WTC11 (cell line): ENCODE results near the gene FAM181B. TPM values are rescaled to one million over a fixed set of nuclear protein-coding genes. Genes with fewer than 3 reads are reported as not detected.

ENCODE experiments used
- ATAC-seq: fragments of 200-7000 bp; cut with Tn5 transposase; 2 replicates; pipeline ENCODE4 v1.10.0; 2021; ENCODE audit warnings: mild to moderate bottlenecking, moderate library complexity
- CTCF ChIA-PET: fragments of 300-600 bp; sonication (Branson Sonifier 250); formaldehyde crosslinking; loops from one replicate; lab custom pipeline; 2021; ENCODE audit warnings: antibody characterized with exemption; lab: Charles Lee
- POLR2A ChIA-PET: fragments of 350-600 bp; sonication (Branson Sonifier 250); formaldehyde crosslinking; loops from one replicate; lab custom pipeline; 2021; ENCODE audit warnings: antibody characterized with exemption; lab: Charles Lee
- DNase-seq: peaks from one replicate; pipeline ENCODE4 v3.0.0; 2021; ENCODE audit warnings: low spot score
- H3K27ac Mint-ChIP-seq: 2 replicates; pipeline ENCODE4 v1.8.0; 2021; ENCODE audit warnings: mixed read lengths
- H3K27me3 Mint-ChIP-seq: 2 replicates; pipeline ENCODE4 v1.8.0; 2021; ENCODE audit warnings: low read depth, mild to moderate bottlenecking, moderate library complexity, mixed read lengths
- H3K36me3 Mint-ChIP-seq: 2 replicates; pipeline ENCODE4 v1.8.0; 2021; ENCODE audit warnings: mixed read lengths
- H3K4me1 Mint-ChIP-seq: 2 replicates; pipeline ENCODE4 v1.8.0; 2022; ENCODE audit warnings: mixed read lengths
- H3K4me3 Mint-ChIP-seq: 2 replicates; pipeline ENCODE4 v1.8.0; 2021; ENCODE audit warnings: mild to moderate bottlenecking, moderate library complexity, mixed read lengths
- H3K9me3 Mint-ChIP-seq: 2 replicates; pipeline ENCODE4 v1.8.0; 2021; ENCODE audit warnings: mixed read lengths
- CREM ChIP-seq: sonication (generic); formaldehyde crosslinking; IDR thresholded peaks from 2 replicates; pipeline ENCODE4 v1.8.1; 2022; ENCODE audit warnings: mild to moderate bottlenecking, missing genetic modification reagents, moderate library complexity
- EMX1 ChIP-seq: fragments of 250-450 bp; sonication (Bioruptor Pico); IDR thresholded peaks from 2 replicates; pipeline ENCODE4 v1.8.0; 2021; ENCODE audit warnings: mild to moderate bottlenecking
- ESRRA ChIP-seq: sonication (generic); formaldehyde crosslinking; IDR thresholded peaks from 2 replicates; pipeline ENCODE4 v1.8.1; 2022; ENCODE audit warnings: mild to moderate bottlenecking, missing genetic modification reagents, borderline replicate concordance
- IRF2 ChIP-seq: sonication (generic); formaldehyde crosslinking; IDR thresholded peaks from 2 replicates; pipeline ENCODE4 v1.8.0; 2022; ENCODE audit warnings: low read depth, missing genetic modification reagents, borderline replicate concordance
- JAZF1 ChIP-seq: fragments of 250-450 bp; sonication (Bioruptor Pico); IDR thresholded peaks from 2 replicates; pipeline ENCODE4 v1.9.0; 2021; ENCODE audit warnings: moderate library complexity, mild to moderate bottlenecking, inconsistent platforms
- OVOL2 ChIP-seq: fragments of 250-450 bp; sonication (Bioruptor Pico); IDR thresholded peaks from 2 replicates; pipeline ENCODE4 v1.9.0; 2021; ENCODE audit warnings: mild to moderate bottlenecking, borderline replicate concordance
- ZNF219 ChIP-seq: sonication (generic); formaldehyde crosslinking; IDR thresholded peaks from 2 replicates; pipeline ENCODE4 v1.8.0; 2023; ENCODE audit warnings: missing genetic modification reagents, mild to moderate bottlenecking, borderline replicate concordance
- ZNF263 ChIP-seq: sonication (generic); formaldehyde crosslinking; IDR thresholded peaks from 2 replicates; pipeline ENCODE4 v1.8.1; 2022; ENCODE audit warnings: low read depth, mild to moderate bottlenecking, moderate library complexity, missing genetic modification reagents
- ZNF317 ChIP-seq: sonication (generic); formaldehyde crosslinking; IDR thresholded peaks from 2 replicates; pipeline ENCODE4 v1.8.1; 2023; ENCODE audit warnings: low read depth, mild to moderate bottlenecking, moderate library complexity, missing genetic modification reagents, borderline replicate concordance
- total RNA-seq: library from RNA; stranded (reverse); gene quantifications from 3 replicates; pipeline ENCODE4 v1.2.3, GENCODE V29; 2021
- TF ChIP-seq, protein P1 (sequence below): fragments of 250-450 bp; sonication (Bioruptor Pico); IDR thresholded peaks from 2 replicates; pipeline ENCODE4 v1.9.0; 2021; ENCODE audit warnings: mild to moderate bottlenecking, borderline replicate concordance
- TF ChIP-seq, protein P2 (sequence below): sonication (generic); formaldehyde crosslinking; IDR thresholded peaks from 2 replicates; pipeline ENCODE4 v1.8.1; 2023; ENCODE audit warnings: mild to moderate bottlenecking, missing genetic modification reagents, moderate library complexity
- TF ChIP-seq, protein P3 (sequence below): sonication (generic); formaldehyde crosslinking; IDR thresholded peaks from 2 replicates; pipeline ENCODE4 v1.8.1; 2023; ENCODE audit warnings: mild to moderate bottlenecking, missing genetic modification reagents
- TF ChIP-seq, protein P4 (sequence below): sonication (generic); formaldehyde crosslinking; IDR thresholded peaks from 2 replicates; pipeline ENCODE4 v1.8.1; 2022; ENCODE audit warnings: low read depth, missing genetic modification reagents, borderline replicate concordance
- TF ChIP-seq, protein P5 (sequence below): fragments of 250-450 bp; sonication (Bioruptor Pico); conservative IDR thresholded peaks from 2 replicates; pipeline ENCODE4 v1.9.0; 2021; ENCODE audit warnings: mild to moderate bottlenecking
- TF ChIP-seq, protein P6 (sequence below): sonication (generic); formaldehyde crosslinking; IDR thresholded peaks from 2 replicates; pipeline ENCODE4 v1.8.1; 2022; ENCODE audit warnings: mild to moderate bottlenecking, moderate library complexity, missing genetic modification reagents
- TF ChIP-seq, protein P7 (sequence below): sonication (generic); formaldehyde crosslinking; IDR thresholded peaks from 2 replicates; pipeline ENCODE4 v1.8.1; 2023; ENCODE audit warnings: mild to moderate bottlenecking, missing genetic modification reagents, moderate library complexity
- TF ChIP-seq, protein P8 (sequence below): sonication (generic); formaldehyde crosslinking; IDR thresholded peaks from 2 replicates; pipeline ENCODE4 v1.8.1; 2022; ENCODE audit warnings: missing genetic modification reagents, borderline replicate concordance

The FAM181B gene
- total RNA-seq, 1 experiment from 2014 or later: 1.1 TPM

DNA sequence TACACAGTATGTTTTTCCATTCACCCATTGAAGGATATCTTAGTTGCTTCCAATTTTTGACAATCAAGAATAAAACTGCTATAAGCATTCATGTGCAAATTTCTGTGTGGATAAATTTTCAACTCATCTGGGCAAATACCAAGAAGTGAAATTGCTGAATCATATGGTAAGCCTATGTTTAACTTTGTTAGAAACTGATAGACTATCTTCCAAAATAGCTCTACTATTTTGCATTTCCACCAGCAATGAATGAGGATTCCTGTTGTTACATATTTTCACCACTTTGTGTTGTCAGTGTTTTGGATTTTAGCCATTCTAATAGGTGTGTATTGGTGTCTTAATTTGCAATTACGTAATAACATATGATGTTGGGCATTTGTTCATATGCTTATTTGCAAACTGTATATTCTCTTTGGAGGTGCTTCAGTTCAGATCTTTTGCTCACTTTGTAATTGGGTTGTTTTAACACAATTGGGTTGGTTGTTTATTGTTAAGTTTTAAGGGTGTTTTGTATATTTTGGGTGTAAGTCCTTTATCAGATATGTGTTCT is 49.2 kb upstream of the FAM181B start:
- Mint-ChIP-seq H3K36me3 (no peaks in the 10 kb centered on the region), H3K27ac (no peak overlapping the region), H3K27me3 (no peaks in the 10 kb centered on the region), H3K4me1 (no peaks in the 10 kb centered on the region), H3K9me3 (peaks cover 20% of the 10 kb centered on the region), H3K4me3 (no peak overlapping the region)
- ATAC-seq (no peak), DNase-seq (no peak)
- TF ChIP-seq, protein P1, sequence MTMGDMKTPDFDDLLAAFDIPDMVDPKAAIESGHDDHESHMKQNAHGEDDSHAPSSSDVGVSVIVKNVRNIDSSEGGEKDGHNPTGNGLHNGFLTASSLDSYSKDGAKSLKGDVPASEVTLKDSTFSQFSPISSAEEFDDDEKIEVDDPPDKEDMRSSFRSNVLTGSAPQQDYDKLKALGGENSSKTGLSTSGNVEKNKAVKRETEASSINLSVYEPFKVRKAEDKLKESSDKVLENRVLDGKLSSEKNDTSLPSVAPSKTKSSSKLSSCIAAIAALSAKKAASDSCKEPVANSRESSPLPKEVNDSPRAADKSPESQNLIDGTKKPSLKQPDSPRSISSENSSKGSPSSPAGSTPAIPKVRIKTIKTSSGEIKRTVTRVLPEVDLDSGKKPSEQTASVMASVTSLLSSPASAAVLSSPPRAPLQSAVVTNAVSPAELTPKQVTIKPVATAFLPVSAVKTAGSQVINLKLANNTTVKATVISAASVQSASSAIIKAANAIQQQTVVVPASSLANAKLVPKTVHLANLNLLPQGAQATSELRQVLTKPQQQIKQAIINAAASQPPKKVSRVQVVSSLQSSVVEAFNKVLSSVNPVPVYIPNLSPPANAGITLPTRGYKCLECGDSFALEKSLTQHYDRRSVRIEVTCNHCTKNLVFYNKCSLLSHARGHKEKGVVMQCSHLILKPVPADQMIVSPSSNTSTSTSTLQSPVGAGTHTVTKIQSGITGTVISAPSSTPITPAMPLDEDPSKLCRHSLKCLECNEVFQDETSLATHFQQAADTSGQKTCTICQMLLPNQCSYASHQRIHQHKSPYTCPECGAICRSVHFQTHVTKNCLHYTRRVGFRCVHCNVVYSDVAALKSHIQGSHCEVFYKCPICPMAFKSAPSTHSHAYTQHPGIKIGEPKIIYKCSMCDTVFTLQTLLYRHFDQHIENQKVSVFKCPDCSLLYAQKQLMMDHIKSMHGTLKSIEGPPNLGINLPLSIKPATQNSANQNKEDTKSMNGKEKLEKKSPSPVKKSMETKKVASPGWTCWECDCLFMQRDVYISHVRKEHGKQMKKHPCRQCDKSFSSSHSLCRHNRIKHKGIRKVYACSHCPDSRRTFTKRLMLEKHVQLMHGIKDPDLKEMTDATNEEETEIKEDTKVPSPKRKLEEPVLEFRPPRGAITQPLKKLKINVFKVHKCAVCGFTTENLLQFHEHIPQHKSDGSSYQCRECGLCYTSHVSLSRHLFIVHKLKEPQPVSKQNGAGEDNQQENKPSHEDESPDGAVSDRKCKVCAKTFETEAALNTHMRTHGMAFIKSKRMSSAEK: no peak
- TF ChIP-seq OVOL2 (CRISPR knock-in tag) (no peak), ZNF219 (no peak), ZNF263 (no peak), EMX1 (CRISPR knock-in tag) (no peak), IRF2 (CRISPR knock-in tag) (no peak), ESRRA (CRISPR knock-in tag) (no peak), JAZF1 (CRISPR knock-in tag) (no peak), CREM (CRISPR knock-in tag) (no peak), ZNF317 (CRISPR knock-in tag) (no peak)
- TF ChIP-seq, protein P2, sequence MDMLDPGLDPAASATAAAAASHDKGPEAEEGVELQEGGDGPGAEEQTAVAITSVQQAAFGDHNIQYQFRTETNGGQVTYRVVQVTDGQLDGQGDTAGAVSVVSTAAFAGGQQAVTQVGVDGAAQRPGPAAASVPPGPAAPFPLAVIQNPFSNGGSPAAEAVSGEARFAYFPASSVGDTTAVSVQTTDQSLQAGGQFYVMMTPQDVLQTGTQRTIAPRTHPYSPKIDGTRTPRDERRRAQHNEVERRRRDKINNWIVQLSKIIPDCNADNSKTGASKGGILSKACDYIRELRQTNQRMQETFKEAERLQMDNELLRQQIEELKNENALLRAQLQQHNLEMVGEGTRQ (CRISPR knock-in tag): no peak
- TF ChIP-seq, protein P3, sequence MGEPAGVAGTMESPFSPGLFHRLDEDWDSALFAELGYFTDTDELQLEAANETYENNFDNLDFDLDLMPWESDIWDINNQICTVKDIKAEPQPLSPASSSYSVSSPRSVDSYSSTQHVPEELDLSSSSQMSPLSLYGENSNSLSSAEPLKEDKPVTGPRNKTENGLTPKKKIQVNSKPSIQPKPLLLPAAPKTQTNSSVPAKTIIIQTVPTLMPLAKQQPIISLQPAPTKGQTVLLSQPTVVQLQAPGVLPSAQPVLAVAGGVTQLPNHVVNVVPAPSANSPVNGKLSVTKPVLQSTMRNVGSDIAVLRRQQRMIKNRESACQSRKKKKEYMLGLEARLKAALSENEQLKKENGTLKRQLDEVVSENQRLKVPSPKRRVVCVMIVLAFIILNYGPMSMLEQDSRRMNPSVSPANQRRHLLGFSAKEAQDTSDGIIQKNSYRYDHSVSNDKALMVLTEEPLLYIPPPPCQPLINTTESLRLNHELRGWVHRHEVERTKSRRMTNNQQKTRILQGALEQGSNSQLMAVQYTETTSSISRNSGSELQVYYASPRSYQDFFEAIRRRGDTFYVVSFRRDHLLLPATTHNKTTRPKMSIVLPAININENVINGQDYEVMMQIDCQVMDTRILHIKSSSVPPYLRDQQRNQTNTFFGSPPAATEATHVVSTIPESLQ: no peak
- TF ChIP-seq, protein P4, sequence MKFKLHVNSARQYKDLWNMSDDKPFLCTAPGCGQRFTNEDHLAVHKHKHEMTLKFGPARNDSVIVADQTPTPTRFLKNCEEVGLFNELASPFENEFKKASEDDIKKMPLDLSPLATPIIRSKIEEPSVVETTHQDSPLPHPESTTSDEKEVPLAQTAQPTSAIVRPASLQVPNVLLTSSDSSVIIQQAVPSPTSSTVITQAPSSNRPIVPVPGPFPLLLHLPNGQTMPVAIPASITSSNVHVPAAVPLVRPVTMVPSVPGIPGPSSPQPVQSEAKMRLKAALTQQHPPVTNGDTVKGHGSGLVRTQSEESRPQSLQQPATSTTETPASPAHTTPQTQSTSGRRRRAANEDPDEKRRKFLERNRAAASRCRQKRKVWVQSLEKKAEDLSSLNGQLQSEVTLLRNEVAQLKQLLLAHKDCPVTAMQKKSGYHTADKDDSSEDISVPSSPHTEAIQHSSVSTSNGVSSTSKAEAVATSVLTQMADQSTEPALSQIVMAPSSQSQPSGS (CRISPR knock-in tag): no peak
- TF ChIP-seq, protein P5, sequence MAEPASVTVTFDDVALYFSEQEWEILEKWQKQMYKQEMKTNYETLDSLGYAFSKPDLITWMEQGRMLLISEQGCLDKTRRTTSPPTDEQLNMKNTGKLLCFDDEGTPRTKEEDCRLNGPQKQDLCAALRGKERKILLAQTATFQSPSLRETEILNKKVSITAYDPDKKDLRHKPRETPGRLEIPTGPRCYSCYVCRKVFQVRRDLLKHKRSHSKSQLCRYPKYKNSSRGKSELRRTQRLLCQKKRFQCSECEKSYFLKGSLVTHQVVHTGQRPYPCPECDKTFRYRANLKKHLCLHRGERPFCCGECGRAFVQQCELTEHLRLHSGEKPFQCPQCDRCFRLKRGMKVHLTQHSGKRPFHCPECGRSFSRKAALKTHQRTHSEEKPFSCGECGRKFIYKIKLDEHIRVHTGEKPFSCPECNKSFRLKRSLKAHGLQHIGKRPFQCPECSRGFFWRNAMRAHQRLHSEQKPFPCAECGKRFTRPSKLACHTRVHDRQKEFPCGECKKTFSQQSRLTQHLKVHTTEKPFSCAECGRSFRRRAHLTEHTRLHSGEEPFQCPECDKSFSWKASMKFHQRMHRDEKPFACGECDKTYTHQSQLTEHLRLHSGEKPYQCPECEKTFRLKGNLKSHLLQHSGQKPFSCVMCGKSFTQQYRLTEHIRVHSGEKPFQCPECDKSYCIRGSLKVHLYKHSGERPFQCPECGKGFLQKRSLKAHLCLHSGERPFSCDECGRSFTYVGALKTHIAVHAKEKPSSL (CRISPR knock-in tag): no peak
- TF ChIP-seq, protein P6, sequence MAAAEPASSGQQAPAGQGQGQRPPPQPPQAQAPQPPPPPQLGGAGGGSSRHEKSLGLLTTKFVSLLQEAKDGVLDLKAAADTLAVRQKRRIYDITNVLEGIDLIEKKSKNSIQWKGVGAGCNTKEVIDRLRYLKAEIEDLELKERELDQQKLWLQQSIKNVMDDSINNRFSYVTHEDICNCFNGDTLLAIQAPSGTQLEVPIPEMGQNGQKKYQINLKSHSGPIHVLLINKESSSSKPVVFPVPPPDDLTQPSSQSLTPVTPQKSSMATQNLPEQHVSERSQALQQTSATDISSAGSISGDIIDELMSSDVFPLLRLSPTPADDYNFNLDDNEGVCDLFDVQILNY: no peak
- TF ChIP-seq, protein P7, sequence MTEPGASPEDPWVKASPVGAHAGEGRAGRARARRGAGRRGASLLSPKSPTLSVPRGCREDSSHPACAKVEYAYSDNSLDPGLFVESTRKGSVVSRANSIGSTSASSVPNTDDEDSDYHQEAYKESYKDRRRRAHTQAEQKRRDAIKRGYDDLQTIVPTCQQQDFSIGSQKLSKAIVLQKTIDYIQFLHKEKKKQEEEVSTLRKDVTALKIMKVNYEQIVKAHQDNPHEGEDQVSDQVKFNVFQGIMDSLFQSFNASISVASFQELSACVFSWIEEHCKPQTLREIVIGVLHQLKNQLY (CRISPR knock-in tag): no peak
- TF ChIP-seq, protein P8, sequence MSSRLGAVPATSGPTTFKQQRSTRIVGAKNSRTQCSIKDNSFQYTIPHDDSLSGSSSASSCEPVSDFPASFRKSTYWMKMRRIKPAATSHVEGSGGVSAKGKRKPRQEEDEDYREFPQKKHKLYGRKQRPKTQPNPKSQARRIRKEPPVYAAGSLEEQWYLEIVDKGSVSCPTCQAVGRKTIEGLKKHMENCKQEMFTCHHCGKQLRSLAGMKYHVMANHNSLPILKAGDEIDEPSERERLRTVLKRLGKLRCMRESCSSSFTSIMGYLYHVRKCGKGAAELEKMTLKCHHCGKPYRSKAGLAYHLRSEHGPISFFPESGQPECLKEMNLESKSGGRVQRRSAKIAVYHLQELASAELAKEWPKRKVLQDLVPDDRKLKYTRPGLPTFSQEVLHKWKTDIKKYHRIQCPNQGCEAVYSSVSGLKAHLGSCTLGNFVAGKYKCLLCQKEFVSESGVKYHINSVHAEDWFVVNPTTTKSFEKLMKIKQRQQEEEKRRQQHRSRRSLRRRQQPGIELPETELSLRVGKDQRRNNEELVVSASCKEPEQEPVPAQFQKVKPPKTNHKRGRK: no peak
- ChIA-PET CTCF (no interaction called here), POLR2A (no interaction called here)
